Gastrocnemius medialis (tissue), 4 donors: Measurements from ENCODE around the gene BRSK1. TPM values are rescaled to one million over a fixed set of nuclear protein-coding genes. Genes with fewer than 3 reads are reported as not detected.

ENCODE experiments used
- ATAC-seq, 2 donors: fragments of 150-250 bp; one replicate each; pipeline ENCODE4 v1.9.1; 2016
- DNase-seq, 2 donors: peaks; one replicate each; pipeline ENCODE4 v3.0.0-alpha.2; 2019
- H3K27ac ChIP-seq, 4 donors: fragments of 200-600 bp; sonication (generic); 1 replicate in 1 of 4; 2 replicates in 3 of 4; pipeline ENCODE4 v1.5.1; 2016 to 2018; ENCODE audit warnings: mild to moderate bottlenecking in 2 of 4, moderate library complexity in 1 of 4
- H3K27me3 ChIP-seq, 3 donors: fragments of 200-600 bp; sonication (generic) in 2 of 3; 1 replicate in 1 of 3; 2 replicates in 2 of 3; pipeline versions ENCODE4 v1.5.1 to v1.6.0; 2016 to 2019; ENCODE audit warnings: mild to moderate bottlenecking in 1 of 3, moderate library complexity in 1 of 3
- H3K36me3 ChIP-seq, 2 donors: fragments of 200-600 bp; sonication (generic) in 1 of 2; one replicate each; pipeline ENCODE4 v1.5.1; 2017 to 2018
- H3K4me1 ChIP-seq, 2 donors: fragments of 200-600 bp; sonication (generic) in 1 of 2; one replicate each; pipeline ENCODE4 v1.5.1; 2016 to 2017; ENCODE audit warnings: mild to moderate bottlenecking in 2 of 2
- H3K4me3 ChIP-seq, 4 donors: fragments of 200-600 bp; sonication (generic) in 3 of 4; 1 replicate in 1 of 4; 2 replicates in 3 of 4; pipeline ENCODE4 v1.5.1; 2016 to 2019; ENCODE audit warnings: mild to moderate bottlenecking in 2 of 4
- H3K9me3 ChIP-seq, 3 donors: fragments of 200-600 bp; sonication (generic) in 2 of 3; 1 replicate in 1 of 3; 2 replicates in 2 of 3; pipeline ENCODE4 v1.5.1; 2016 to 2019
- CTCF ChIP-seq, 5 experiments: fragments of 450-650 bp in 3 of 5; fragments of 200-600 bp in 2 of 5; sonication (generic) in 2 of 5; IDR thresholded peaks in 4 of 5; conservative IDR thresholded peaks in 1 of 5; 1 replicate in 4 of 5; 2 replicates in 1 of 5; pipeline ENCODE4 v1.5.1; 2016 to 2019; ENCODE audit warnings: antibody characterized with exemption in 5 of 5, mild to moderate bottlenecking in 3 of 5, moderate library complexity in 3 of 5
- POLR2A ChIP-seq, 2 donors: fragments of 450-650 bp; IDR thresholded peaks; one replicate each; pipeline ENCODE4 v1.6.1; 2017; ENCODE audit warnings: antibody characterized with exemption in 2 of 2, mild to moderate bottlenecking in 2 of 2, moderate library complexity in 2 of 2
- in situ Hi-C, 4 donors: fragments of 200-750 bp; cut with MboI; loops; one replicate each; pipeline versions ENCODE4 v1.15.0 to v1.8.0; 2017; ENCODE audit warnings: low sequenced_read_pairs in 4 of 4
- intact Hi-C: fragments of 100-400 bp; cut with DNase I; formaldehyde crosslinking; loops from one replicate; pipeline ENCODE4 v1.15.1; 2023; ENCODE audit warnings: low total_unique reads
- total RNA-seq, 4 donors: library from RNA; depleted of rRNA; stranded (reverse); fragments of >200 nt; gene quantifications; one replicate each; pipeline versions ENCODE4 v1.1.0 to v1.2.3, GENCODE V29; 2016

Gene BRSK1
- total RNA-seq, 4 donors from 2014 or later, result not detected

GRCh38 chr19:55241143-55241934 lies 42.5 kb upstream of the BRSK1 start:
- no peaks in the 10 kb centered on the region for H3K4me1 ChIP-seq
- TF ChIP-seq POLR2A (IDR thresholded peaks at IDR 0.05) (no peak), CTCF (IDR thresholded peaks at IDR 0.05 in 4 of 5, conservative IDR thresholded peaks at IDR 0.05 in 1 of 5) (no peak)
- ATAC-seq (no peak), DNase-seq (no peak)
- H3K36me3 ChIP-seq, result peaks cover 3 to 98% of the 10 kb centered on the region in 2 donors
- no peaks in the 10 kb centered on the region for H3K27me3 ChIP-seq
- no peak overlapping the region for H3K27ac ChIP-seq
- H3K4me3 ChIP-seq, result no peak overlapping the region
- in situ Hi-C loops (no loop called here), intact Hi-C loops (no loop called here)
- no peaks in the 10 kb centered on the region for H3K9me3 ChIP-seq

- Histone ChIP-seq H3K4me1 (no peaks in the 10 kb centered on the region), H3K27ac (no peak overlapping the region), H3K36me3 (peaks cover 3 to 97% of the 10 kb centered on the region in 2 donors), H3K27me3 (no peaks in the 10 kb centered on the region), H3K4me3 (no peak overlapping the region), H3K9me3 (no peaks in the 10 kb centered on the region)
- intact Hi-C loops, result no loop called here
- in situ Hi-C loops, result no loop called here
- DNase-seq, result no peak
- no peak for ATAC-seq
- TF ChIP-seq POLR2A (IDR thresholded peaks at IDR 0.05), result no peak
- TF ChIP-seq CTCF (IDR thresholded peaks at IDR 0.05 in 4 of 5, conservative IDR thresholded peaks at IDR 0.05 in 1 of 5), result no peak
Observed at GRCh38 chr19:55241935-55242464, 41.8 kb upstream of the BRSK1 start.

- Histone ChIP-seq H3K27ac (no peak overlapping the region), H3K9me3 (no peaks in the 10 kb centered on the region), H3K4me3 (no peak overlapping the region), H3K4me1 (no peaks in the 10 kb centered on the region), H3K36me3 (peaks cover 3 to 93% of the 10 kb centered on the region in 2 donors), H3K27me3 (no peaks in the 10 kb centered on the region)
- no peak for ATAC-seq
- no peak for TF ChIP-seq CTCF (IDR thresholded peaks at IDR 0.05 in 4 of 5, conservative IDR thresholded peaks at IDR 0.05 in 1 of 5)
- no peak for TF ChIP-seq POLR2A (IDR thresholded peaks at IDR 0.05)
- in situ Hi-C loops (no loop called here), intact Hi-C loops (no loop called here)
- DNase-seq, result no peak
Observed at GRCh38 chr19:55242517-55242916, 41.3 kb upstream of the BRSK1 start.

- H3K27ac ChIP-seq, result no peak overlapping the region
- ATAC-seq (no peak), DNase-seq (no peak)
- in situ Hi-C loops, result no loop called here
- no peak overlapping the region for H3K4me3 ChIP-seq
- H3K27me3 ChIP-seq, result no peaks in the 10 kb centered on the region
- intact Hi-C loops, result no loop called here
- TF ChIP-seq CTCF (IDR thresholded peaks at IDR 0.05 in 4 of 5, conservative IDR thresholded peaks at IDR 0.05 in 1 of 5), result no peak
- TF ChIP-seq POLR2A (IDR thresholded peaks at IDR 0.05), result no peak
- H3K4me1 ChIP-seq, result no peaks in the 10 kb centered on the region
- peaks cover 3 to 76% of the 10 kb centered on the region in 2 donors for H3K36me3 ChIP-seq
- H3K9me3 ChIP-seq, result no peaks in the 10 kb centered on the region
Observed at GRCh38 chr19:55244004-55244680, 39.7 kb upstream of the BRSK1 start.
